Activated naive CD8-positive, alpha-beta T cell treated with anti-CD3 and anti-CD28 coated beads for 36 hours (primary cell): Measurements from ENCODE around the gene HOXD4. TPM values are rescaled to one million over a fixed set of nuclear protein-coding genes. Genes with fewer than 3 reads are reported as not detected.
A peak's percentile ranks its signal among the peaks of the same experiment; 100 is the strongest.

Source experiments
- DNase-seq: peaks from one replicate; pipeline ENCODE4 v3.0.0; 2021
- H3K27ac Mint-ChIP-seq: one replicate; pipeline ENCODE4 v1.8.0; 2022; ENCODE audit warnings: mild to moderate bottlenecking, moderate library complexity, mixed read lengths
- H3K27me3 Mint-ChIP-seq: one replicate; pipeline ENCODE4 v1.8.0; 2022; ENCODE audit warnings: mild to moderate bottlenecking, mixed read lengths
- H3K36me3 Mint-ChIP-seq: one replicate; pipeline ENCODE4 v1.8.0; 2021; ENCODE audit warnings: mild to moderate bottlenecking, mixed read lengths
- H3K4me1 Mint-ChIP-seq: one replicate; pipeline ENCODE4 v1.8.0; 2021; ENCODE audit warnings: mixed read lengths
- H3K4me3 Mint-ChIP-seq: one replicate; pipeline ENCODE4 v1.8.0; 2022; ENCODE audit warnings: mild to moderate bottlenecking, moderate library complexity, mixed read lengths
- H3K9me3 Mint-ChIP-seq: one replicate; pipeline ENCODE4 v1.8.0; 2022; ENCODE audit warnings: mixed read lengths
- total RNA-seq, 2 experiments: library from RNA; stranded (reverse); gene quantifications; one replicate each; pipeline ENCODE4 v1.2.3, GENCODE V29; 2021

Gene HOXD4
- total RNA-seq, 2 experiments from 2014 or later, result not detected

DNA sequence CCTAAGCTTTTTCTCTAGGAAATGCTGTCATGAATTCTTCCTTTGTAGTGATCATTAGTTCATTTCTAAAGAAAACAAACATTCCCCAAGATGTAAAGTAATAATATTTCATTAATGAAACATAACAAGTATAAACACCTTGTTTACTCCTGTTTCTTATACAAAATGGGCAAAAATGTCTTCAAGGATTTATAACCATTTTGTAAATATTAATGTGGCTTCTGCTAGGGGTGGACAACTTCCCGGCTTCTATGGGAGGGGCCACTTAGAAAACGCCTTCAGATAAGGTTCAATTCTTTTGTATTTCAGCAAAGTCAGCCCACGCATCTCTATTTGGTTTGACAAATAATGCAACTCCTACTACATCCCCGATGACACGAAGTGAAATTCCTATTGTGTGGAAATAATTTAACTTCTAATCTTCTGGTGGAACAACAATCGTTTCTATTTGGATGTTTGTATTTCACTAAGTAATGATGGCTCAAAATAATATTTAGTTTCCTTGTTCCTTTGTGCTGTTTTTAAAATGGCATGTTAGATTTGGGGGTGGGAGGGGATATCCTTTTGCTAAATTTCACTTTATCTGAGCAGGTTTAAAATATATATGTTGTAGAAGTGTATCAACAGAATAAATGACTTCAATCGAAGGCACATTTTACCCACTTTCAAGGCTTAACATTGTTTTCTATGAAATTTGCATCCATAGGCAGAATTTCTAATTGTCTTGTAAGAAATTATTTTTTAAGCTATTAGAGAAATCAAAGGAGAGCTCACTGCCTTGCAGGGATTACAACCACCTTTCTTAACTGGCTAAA is 22.4 kb downstream of the HOXD4 start:
- no peak for DNase-seq
- Mint-ChIP-seq H3K27ac (no peak overlapping the region), H3K36me3 (peaks cover 1% of the 10 kb centered on the region), H3K9me3 (peaks cover 3% of the 10 kb centered on the region), H3K27me3 (peaks cover 98% of the 10 kb centered on the region), H3K4me1 (peaks cover 30% of the 10 kb centered on the region), H3K4me3 (no peak overlapping the region)

DNA sequence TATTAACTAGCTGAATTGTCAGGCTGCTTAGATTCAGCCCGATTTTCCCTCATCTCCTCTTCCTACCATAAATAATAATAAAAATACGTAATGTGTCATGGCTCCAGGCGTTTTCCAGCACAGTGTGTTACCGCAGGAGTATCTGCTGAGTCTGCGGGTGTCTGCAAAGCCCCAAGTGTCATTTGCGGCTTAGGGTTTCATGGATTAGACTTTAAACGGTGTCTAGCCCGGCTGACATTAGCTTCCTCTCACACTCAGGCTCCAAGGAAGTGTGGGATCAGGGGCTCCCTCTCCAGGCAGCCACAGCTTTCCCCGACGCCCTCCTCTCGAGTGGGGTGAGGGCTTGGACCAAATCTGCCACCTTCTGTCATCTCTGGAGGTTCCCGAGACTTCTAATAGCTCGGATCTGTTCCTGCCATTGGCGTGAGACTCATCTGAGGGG is 23.1 kb downstream of the HOXD4 start:
- Mint-ChIP-seq H3K4me1 (peaks cover 30% of the 10 kb centered on the region), H3K9me3 (peaks cover 3% of the 10 kb centered on the region), H3K4me3 (no peak overlapping the region), H3K27ac (no peak overlapping the region), H3K36me3 (peaks cover 1% of the 10 kb centered on the region), H3K27me3 (peaks cover 99% of the 10 kb centered on the region)
- DNase-seq, result no peak

DNA sequence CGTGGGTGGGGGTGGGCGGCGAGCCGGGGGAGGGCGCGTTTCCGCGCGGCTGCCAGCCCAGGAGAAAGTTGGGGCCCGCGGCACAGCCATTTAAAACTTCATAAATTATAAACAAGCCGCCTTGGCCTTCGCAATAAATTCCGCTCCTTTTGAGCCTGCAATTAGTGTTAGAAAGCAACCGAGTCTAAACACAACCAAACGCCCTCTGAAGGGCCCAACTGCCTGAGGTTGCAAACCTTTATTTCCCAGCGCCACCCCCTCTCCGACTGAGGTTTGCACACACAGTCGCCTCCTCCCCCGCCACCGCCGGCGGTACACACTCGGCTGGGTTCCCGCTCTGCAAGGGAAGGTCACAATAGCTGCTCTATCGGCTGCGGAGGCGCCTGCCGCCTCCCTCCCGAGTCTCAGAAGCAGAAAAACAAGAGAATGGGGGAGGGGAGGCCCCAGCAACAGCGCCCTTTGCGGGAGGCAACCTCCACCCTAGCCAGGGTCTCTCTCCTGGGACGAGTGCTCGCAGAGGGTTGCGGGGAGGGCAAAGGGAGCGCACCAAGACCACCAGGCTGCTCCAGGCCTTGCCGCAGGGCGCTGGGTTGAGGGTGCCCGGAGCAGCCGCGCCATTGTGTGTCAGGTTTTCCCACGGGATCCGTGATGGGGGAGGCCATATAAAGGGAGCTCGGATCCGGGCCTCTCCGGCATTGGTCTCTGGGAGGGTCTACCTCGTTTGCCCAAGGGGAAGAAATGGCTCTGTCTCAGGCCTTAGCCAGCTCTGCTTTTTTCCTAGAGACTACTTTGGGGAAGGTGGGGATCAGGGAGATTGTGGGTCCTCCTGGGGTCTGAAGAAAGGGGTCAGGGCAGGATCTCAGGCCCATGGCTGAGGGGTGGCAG is 23.7 kb downstream of the HOXD4 start:
- H3K4me1 Mint-ChIP-seq, result peaks cover 30% of the 10 kb centered on the region
- H3K27me3 Mint-ChIP-seq, result peaks cover 99% of the 10 kb centered on the region
- H3K4me3 Mint-ChIP-seq, result peak overlapping the region; percentile 8
- H3K9me3 Mint-ChIP-seq, result peaks cover 3% of the 10 kb centered on the region
- DNase-seq, result no peak
- no peak overlapping the region for H3K27ac Mint-ChIP-seq
- peaks cover 1% of the 10 kb centered on the region for H3K36me3 Mint-ChIP-seq

DNA sequence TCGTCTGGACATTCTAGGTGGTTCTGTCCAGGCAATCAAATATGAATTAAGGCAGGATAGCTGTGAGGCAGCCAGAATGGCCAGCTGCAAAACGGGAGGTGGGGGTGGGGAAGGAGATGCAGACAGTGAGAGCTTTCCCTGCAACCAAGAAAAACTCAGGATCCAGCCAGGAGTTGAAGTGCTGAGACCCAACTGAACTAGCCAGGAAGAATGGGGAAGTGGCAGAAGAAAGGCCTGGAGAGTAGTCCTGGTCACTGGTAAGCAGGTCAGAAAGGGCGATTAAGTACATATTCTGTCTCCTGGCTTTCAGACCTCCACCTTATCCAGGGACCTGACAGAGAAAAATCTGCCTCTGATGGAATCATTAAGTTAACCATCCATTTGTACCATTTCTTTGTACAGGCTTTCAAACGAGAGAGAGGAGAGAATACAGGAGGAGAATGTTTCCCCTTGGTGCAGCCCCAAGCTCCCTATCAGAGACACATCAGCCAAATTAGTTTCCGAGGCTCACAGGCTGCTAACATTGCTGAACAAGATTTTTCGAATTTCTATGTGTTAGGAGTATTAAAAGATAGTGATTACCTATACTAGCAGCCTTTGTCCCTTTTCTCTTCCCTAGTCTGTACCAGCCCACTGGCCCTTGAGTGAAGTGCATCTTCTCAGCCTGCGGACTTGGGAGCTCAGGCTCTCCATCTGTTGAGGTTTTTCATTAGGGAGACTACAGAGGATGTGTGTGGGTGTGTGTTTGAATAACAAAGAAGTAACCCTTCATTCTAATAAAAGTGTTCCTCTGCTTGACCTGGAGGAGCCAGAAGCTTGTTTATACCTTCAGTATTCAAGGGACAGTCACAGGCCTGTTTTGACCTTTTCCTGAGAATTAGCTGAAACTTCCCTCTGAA is 24.6 kb downstream of the HOXD4 start:
- H3K4me3 Mint-ChIP-seq, result no peak overlapping the region
- H3K27me3 Mint-ChIP-seq, result peaks cover 100% of the 10 kb centered on the region
- no peak overlapping the region for H3K27ac Mint-ChIP-seq
- DNase-seq, result no peak
- peaks cover 30% of the 10 kb centered on the region for H3K4me1 Mint-ChIP-seq
- H3K36me3 Mint-ChIP-seq, result peaks cover 1% of the 10 kb centered on the region
- peaks cover 3% of the 10 kb centered on the region for H3K9me3 Mint-ChIP-seq

DNA sequence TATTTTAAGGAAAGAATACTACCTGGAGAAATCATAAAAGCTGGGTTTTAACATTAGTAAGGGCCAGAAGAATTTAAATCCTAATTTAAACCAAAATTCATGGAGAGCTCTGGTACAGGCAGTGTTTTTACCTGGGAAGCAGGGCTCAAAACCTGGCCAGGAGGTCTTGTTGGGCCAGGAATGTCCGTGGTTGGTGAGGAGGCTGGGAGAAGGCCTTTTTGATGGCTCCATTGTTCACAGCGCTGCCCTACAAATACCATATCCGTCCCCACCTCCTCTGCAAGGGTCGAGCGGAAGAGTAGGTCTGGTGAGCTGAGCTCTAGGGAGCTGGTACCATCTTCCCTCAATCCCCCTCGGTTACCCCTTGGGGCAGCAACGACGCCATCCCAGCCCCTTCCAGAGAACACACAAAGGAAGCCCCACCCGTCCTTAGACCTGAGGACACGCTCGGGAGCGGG is 26.3 kb downstream of the HOXD4 start:
- H3K9me3 Mint-ChIP-seq, result peaks cover 3% of the 10 kb centered on the region
- peaks cover 1% of the 10 kb centered on the region for H3K36me3 Mint-ChIP-seq
- DNase-seq, result no peak
- no peak overlapping the region for H3K27ac Mint-ChIP-seq
- peaks cover 25% of the 10 kb centered on the region for H3K4me1 Mint-ChIP-seq
- H3K27me3 Mint-ChIP-seq, result peaks cover 97% of the 10 kb centered on the region
- peak overlapping the region; percentile 8 for H3K4me3 Mint-ChIP-seq

DNA sequence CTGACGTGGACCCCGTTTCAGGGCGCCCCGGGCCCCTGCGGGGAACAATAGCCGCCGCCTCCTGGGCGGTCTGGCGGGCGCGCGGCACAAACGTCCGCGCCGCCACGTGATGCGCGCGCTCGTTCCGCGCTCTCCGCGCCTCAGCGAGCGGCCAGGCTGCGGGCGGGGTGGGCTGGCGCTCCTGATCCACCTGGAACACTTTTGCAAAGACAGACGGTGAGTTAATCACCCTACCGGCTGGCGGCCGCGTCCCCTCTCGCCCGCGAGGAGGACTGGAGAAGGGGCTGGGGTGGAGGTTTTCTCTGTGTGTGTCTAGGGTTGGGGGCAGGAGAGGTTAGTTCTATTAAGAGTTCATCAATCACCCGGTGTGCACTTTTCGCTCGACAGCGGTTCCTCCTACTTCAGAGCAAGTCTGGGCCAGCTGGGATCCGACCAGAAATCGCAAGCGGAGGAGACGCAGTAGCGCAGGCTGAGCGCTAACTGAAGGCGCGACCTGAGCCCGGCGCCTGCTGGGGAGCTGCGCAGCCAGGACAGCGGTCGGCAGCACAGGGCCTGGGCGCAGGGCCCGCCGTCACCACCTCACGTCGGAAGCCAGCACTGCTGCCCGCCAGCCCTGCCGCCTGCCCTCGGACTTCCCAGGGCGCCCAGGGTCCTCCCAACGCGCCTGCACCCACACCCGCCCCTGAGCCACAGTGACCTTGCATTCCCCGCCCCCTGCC is 26.8 kb downstream of the HOXD4 start:
- no peaks in the 10 kb centered on the region for H3K9me3 Mint-ChIP-seq
- H3K27me3 Mint-ChIP-seq, result peaks cover 96% of the 10 kb centered on the region

DNA sequence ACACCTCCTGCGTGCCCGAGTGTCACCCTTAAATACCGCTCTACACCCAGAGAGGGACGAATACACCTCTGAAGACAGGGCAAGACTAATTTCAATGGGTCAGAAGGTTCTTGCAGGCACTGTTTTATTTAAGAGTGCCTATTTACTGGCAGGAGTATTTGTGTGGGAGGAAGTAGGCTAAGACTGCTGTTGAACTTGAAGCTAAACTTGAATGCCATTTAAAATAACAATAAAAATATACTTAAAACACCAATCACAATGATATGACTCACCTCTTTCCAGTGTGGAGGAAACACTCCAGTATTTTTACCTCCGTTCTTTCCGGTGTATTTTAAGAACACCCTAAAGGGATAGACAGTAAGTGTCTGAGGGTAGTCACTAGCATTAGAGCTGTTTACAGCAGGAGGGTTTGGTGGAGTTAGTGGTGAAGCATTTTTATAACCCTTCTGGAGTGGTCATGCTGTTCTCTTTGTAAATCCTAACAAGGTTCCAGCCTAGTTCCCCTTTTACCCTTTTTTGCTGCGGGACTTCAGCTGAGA is 27.5 kb downstream of the HOXD4 start:
- H3K4me3 Mint-ChIP-seq, result no peak overlapping the region

More for the DNA sequence above, 26.8 kb downstream of the HOXD4 start:
- no peak overlapping the region for H3K27ac Mint-ChIP-seq
- H3K4me1 Mint-ChIP-seq, result peaks cover 22% of the 10 kb centered on the region
- H3K36me3 Mint-ChIP-seq, result no peaks in the 10 kb centered on the region
- no peak overlapping the region for H3K4me3 Mint-ChIP-seq
- DNase-seq, result no peak

DNA sequence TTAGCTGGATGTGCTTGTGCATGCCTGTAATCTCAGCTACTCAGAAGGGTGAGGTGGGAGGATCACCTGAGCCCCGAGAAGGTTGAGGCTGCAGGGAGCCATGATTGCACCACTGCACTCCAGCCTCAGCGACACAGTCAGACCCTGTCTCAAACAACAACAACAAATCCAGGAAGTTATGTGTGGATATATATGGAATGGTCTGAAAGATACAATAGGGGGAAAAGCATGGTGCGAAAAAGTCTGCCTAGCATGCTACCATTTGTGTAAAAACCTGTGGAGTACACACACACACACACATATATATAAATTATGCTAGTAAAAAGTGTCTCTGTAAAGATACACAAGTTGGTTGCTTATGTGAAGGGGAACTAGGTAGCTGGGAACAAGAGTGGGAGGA is 30.2 kb downstream of the HOXD4 start:
- no peak overlapping the region for H3K4me3 Mint-ChIP-seq
- H3K36me3 Mint-ChIP-seq, result no peaks in the 10 kb centered on the region
- no peak overlapping the region for H3K27ac Mint-ChIP-seq
- H3K4me1 Mint-ChIP-seq, result peaks cover 7% of the 10 kb centered on the region
- no peaks in the 10 kb centered on the region for H3K9me3 Mint-ChIP-seq
- DNase-seq, result no peak
- peaks cover 95% of the 10 kb centered on the region for H3K27me3 Mint-ChIP-seq

More for the DNA sequence above, 27.5 kb downstream of the HOXD4 start:
- no peak overlapping the region for H3K27ac Mint-ChIP-seq
- DNase-seq, result no peak
- no peaks in the 10 kb centered on the region for H3K9me3 Mint-ChIP-seq
- peaks cover 96% of the 10 kb centered on the region for H3K27me3 Mint-ChIP-seq
- no peaks in the 10 kb centered on the region for H3K36me3 Mint-ChIP-seq
- H3K4me1 Mint-ChIP-seq, result peaks cover 20% of the 10 kb centered on the region

DNA sequence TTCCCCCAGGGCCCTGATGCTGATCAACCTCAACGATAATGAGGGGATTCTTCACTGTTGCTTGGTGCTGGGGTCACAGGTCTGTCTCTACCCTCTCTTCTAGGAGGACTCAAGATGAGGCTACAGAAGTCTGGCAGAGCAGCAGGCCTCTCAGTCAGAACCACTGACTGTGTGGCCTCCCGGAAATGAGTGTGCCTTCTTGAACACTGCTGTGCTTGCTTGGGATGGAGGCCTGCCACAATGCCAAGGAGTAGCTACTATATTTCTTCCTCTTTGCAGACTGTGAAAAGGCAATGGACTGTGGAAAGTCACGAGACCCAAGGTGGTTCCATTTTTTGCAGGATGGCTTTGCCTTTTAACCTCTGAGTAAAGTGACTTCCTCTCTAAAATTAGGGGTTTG is 31.3 kb downstream of the HOXD4 start:
- Mint-ChIP-seq H3K4me1 (peaks cover 8% of the 10 kb centered on the region), H3K27ac (no peak overlapping the region), H3K27me3 (peaks cover 94% of the 10 kb centered on the region), H3K9me3 (no peaks in the 10 kb centered on the region), H3K4me3 (no peak overlapping the region), H3K36me3 (no peaks in the 10 kb centered on the region)
- DNase-seq, result no peak

DNA sequence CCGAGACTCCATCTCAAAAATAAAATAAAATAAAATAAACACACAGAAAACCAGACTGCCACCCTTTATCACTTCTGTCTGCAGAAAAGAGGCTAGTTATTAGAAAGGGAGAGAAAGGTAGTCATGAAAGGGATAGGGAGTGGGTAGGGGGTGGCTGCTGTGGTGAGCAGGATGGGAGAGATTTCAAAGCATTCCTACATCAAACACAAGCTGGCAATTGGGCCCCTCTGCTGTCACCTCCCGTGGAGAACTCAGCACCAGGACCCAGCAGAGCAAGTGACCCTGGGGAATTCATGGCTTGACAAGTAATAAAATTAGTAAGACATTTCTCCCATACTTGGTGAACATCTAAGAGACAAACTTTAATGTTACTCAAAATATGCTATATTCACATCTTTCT is 33.4 kb downstream of the HOXD4 start:
- Mint-ChIP-seq H3K9me3 (no peaks in the 10 kb centered on the region), H3K4me1 (peaks cover 12% of the 10 kb centered on the region), H3K27ac (no peak overlapping the region), H3K4me3 (no peak overlapping the region), H3K36me3 (no peaks in the 10 kb centered on the region), H3K27me3 (peaks cover 88% of the 10 kb centered on the region)
- no peak for DNase-seq

DNA sequence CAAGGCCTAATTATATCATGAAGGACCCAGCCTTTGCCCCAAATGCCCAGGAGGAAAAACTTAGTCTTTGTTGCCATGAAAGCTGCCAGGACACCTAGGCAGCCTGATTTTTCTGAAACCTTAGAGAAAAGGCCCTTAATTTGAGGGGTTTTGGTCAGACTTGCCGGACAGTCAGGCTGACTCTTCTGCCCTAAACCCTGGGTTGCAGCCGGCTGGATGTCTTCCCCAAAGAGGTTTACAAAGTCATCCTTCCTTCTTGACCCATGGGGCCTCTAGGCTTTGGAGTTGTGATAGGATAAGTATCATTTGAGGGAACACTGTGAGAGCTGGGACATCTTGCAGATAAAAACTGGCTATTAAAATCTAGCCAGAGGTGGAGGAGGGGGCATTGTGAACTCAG is 34.7 kb downstream of the HOXD4 start:
- peaks cover 87% of the 10 kb centered on the region for H3K27me3 Mint-ChIP-seq
- no peaks in the 10 kb centered on the region for H3K36me3 Mint-ChIP-seq
- H3K4me3 Mint-ChIP-seq, result no peak overlapping the region

DNA sequence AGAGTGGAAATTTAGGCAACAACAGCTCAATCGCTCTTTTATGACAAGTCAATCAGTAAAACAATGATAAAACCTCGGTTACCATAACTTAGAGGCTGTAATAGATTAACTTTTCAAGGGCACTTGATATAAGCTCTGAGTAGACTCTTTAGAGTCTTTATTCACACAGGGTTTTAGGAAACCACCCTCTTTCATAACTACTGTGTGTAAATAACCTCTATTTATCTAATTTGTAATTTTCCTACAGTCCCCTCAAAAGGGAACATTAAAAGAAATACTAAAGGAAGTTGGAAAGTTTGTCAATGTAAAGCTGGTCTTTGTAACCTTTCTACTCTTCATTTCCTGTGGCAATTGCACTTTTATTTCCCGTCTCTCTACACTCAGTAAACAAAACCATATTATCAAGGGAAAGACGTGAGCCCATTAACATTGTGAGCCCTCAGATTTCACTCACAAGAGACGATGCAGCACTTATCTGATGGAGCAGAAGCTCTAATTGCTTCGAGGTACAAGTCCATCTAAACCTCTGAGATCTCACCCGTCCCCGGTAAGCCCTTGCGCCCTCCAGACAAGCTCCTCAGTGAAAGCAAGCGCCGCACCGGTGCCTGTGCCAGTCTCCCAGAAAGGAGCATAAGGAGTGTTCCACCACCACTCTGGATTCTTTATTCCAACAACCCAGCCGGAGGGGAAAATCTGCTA is 36.0 kb downstream of the HOXD4 start:
- peaks cover 14% of the 10 kb centered on the region for H3K4me1 Mint-ChIP-seq
- no peak overlapping the region for H3K27ac Mint-ChIP-seq
- H3K27me3 Mint-ChIP-seq, result peaks cover 89% of the 10 kb centered on the region
- no peaks in the 10 kb centered on the region for H3K9me3 Mint-ChIP-seq
- DNase-seq, result no peak
- H3K36me3 Mint-ChIP-seq, result no peaks in the 10 kb centered on the region
- H3K4me3 Mint-ChIP-seq, result peak overlapping the region; percentile 77

More for the DNA sequence above, 34.7 kb downstream of the HOXD4 start:
- Mint-ChIP-seq H3K9me3 (no peaks in the 10 kb centered on the region), H3K27ac (no peak overlapping the region), H3K4me1 (peaks cover 14% of the 10 kb centered on the region)
- DNase-seq, result no peak
